Esophagus squamous epithelium (tissue), 5 donors: Measurements from ENCODE around the gene LILRA5. TPM values are rescaled to one million over a fixed set of nuclear protein-coding genes. Genes with fewer than 3 reads are reported as not detected.
"Not testable (repeated sequence)": the region's sequence is repeated elsewhere in the genome, so short reads cannot be mapped to it uniquely, and the experiment has no call there.

Source experiments
- DNase-seq: peaks from one replicate; lab custom pipeline; 2025; lab: John Stamatoyannopoulos, UW
- H3K27ac ChIP-seq, 4 donors: fragments of 200-600 bp; sonication (generic); one replicate each; pipeline ENCODE4 v1.5.1; 2016 to 2019; ENCODE audit warnings: mild to moderate bottlenecking in 1 of 4
- H3K27me3 ChIP-seq, 4 donors: fragments of 200-600 bp; sonication (generic); 1 replicate in 3 of 4; 2 replicates in 1 of 4; pipeline versions ENCODE4 v1.5.1 to v1.6.0; 2017 to 2021; ENCODE audit warnings: antibody characterized with exemption in 1 of 4
- H3K36me3 ChIP-seq, 3 donors: fragments of 200-600 bp; sonication (generic); one replicate each; pipeline ENCODE4 v1.5.1; 2016 to 2019
- H3K4me1 ChIP-seq, 3 donors: fragments of 200-600 bp; sonication (generic); one replicate each; pipeline ENCODE4 v1.5.1; 2017 to 2019
- H3K4me3 ChIP-seq, 4 donors: fragments of 200-600 bp; sonication (generic); 1 replicate in 3 of 4; 2 replicates in 1 of 4; pipeline ENCODE4 v1.5.1; 2016 to 2019; ENCODE audit warnings: mild to moderate bottlenecking in 2 of 4, moderate library complexity in 1 of 4
- H3K9me3 ChIP-seq, 3 donors: fragments of 200-600 bp; sonication (generic); one replicate each; pipeline ENCODE4 v1.5.1; 2016 to 2019
- CTCF ChIP-seq, 6 experiments: fragments of 450-650 bp in 4 of 6; fragments of 200-600 bp in 2 of 6; sonication (generic) in 2 of 6; IDR thresholded peaks; one replicate each; pipeline ENCODE4 v1.5.1; 2016 to 2019; ENCODE audit warnings: antibody characterized with exemption in 6 of 6, mild to moderate bottlenecking in 4 of 6, moderate library complexity in 4 of 6
- POLR2A ChIP-seq, 4 donors: fragments of 450-650 bp; IDR thresholded peaks; one replicate each; pipeline ENCODE4 v1.6.1; 2017; ENCODE audit warnings: antibody characterized with exemption in 4 of 4, mild to moderate bottlenecking in 4 of 4, moderate library complexity in 3 of 4
- WGBS, 2 donors: methylation state at CpG; one replicate each; pipeline ENCODE4 v1.1.5; 2018; 5-methylcytosine and 5-hydroxymethylcytosine counted together
- intact Hi-C: fragments of 100-400 bp; cut with DNase I; formaldehyde crosslinking; loops from one replicate; pipeline ENCODE4 v1.15.0; 2022
- total RNA-seq, 4 donors: library from RNA; depleted of rRNA; stranded (reverse); fragments of >200 nt; gene quantifications; one replicate each; pipeline ENCODE4 v1.1.0, GENCODE V29; 2016
- donor health status: DM: yes; HTN: yes; CAD: no.

LILRA5 gene
- total RNA-seq = 1 to 10 TPM in 1 of 4 donors, under 1 TPM in 2, not detected in 1; 0.38 to 1.4 (median 0.70) TPM

- 37 to 61% methylated on average over 8 to 10 of the region's 13 CpGs for WGBS, 2 donors
- no peak for TF ChIP-seq POLR2A (IDR thresholded peaks at IDR 0.05)
- no peak for TF ChIP-seq CTCF (IDR thresholded peaks at IDR 0.05)
- no peaks in the 10 kb centered on the region for H3K4me1 ChIP-seq
- H3K4me3 ChIP-seq = no peak within 1 kb of the TSS
- H3K9me3 ChIP-seq = no peaks in the 10 kb centered on the region
- no peak within 1 kb of the TSS for H3K27ac ChIP-seq
- H3K36me3 ChIP-seq = no peaks in the 10 kb centered on the region
- intact Hi-C loops = no loop called here
- H3K27me3 ChIP-seq = peaks cover 0 to 39% (median 0%) of the 10 kb centered on the region in 4 donors
- DNase-seq = no peak
These were observed at the start of gene LILRA5 for GRCh38 chr19:54312436-54313377. TSS of gene LILRA5 (minus strand) at chr19:54313166. CDS start at chr19:54313019, 147 bp downstream.

GRCh38 chr19:54361680-54362422, 48.9 kb upstream of the LILRA5 start:
- peak overlapping the region in 2 of 4 donors; percentile 16 to 21 for H3K4me3 ChIP-seq
- H3K4me1 ChIP-seq, DNase-seq, H3K27ac ChIP-seq, H3K9me3 ChIP-seq, H3K36me3 ChIP-seq, H3K27me3 ChIP-seq, intact Hi-C loops: not testable (repeated sequence)
- WGBS, 2 donors = 33 to 45% methylated on average over 4 to 5 of the region's 10 CpGs

GRCh38 chr19:54359149-54359820, 46.3 kb upstream of the LILRA5 start:
- WGBS, 2 donors = 82% methylated on average over 4 of the region's 21 CpGs; no CpG with 5 or more reads in 1 of the 2 donors
- H3K27me3 ChIP-seq, H3K4me3 ChIP-seq, intact Hi-C loops, H3K27ac ChIP-seq, H3K36me3 ChIP-seq, DNase-seq, H3K9me3 ChIP-seq, H3K4me1 ChIP-seq: not testable (repeated sequence)
- peak in 1 of 6 experiments; percentile 9 for TF ChIP-seq CTCF (IDR thresholded peaks at IDR 0.05)

GRCh38 chr19:54357381-54357780, 44.4 kb upstream of the LILRA5 start:
- Histone ChIP-seq H3K4me1 (no peaks in the 10 kb centered on the region), H3K27ac (no peak overlapping the region), H3K9me3 (no peaks in the 10 kb centered on the region), H3K4me3 (no peak overlapping the region), H3K36me3 (no peaks in the 10 kb centered on the region), H3K27me3 (peaks cover 0 to 6% (median 0%) of the 10 kb centered on the region in 4 donors)
- DNase-seq = no peak
- intact Hi-C loops = no loop called here
- 60 to 80% methylated on average over 8 to 9 of the region's 16 CpGs for WGBS, 2 donors
- no peak for TF ChIP-seq CTCF (IDR thresholded peaks at IDR 0.05)
- TF ChIP-seq POLR2A (IDR thresholded peaks at IDR 0.05) = no peak

- H3K27me3 ChIP-seq = peaks cover 0 to 6% (median 0%) of the 10 kb centered on the region in 4 donors
- H3K9me3 ChIP-seq = no peaks in the 10 kb centered on the region
- no peak overlapping the region for H3K4me3 ChIP-seq
- no peak for TF ChIP-seq POLR2A (IDR thresholded peaks at IDR 0.05)
- TF ChIP-seq CTCF (IDR thresholded peaks at IDR 0.05) = no peak
- WGBS, 2 donors = 71 to 81% methylated on average over 10 to 12 of the region's 12 CpGs
- intact Hi-C loops = no loop called here
- no peak for DNase-seq
- H3K27ac ChIP-seq = no peak overlapping the region
- no peaks in the 10 kb centered on the region for H3K36me3 ChIP-seq
- no peaks in the 10 kb centered on the region for H3K4me1 ChIP-seq
These were observed 43.6 kb upstream of the LILRA5 start for GRCh38 chr19:54356444-54357056.
